NOMO-1 (cell line): ENCODE results near the gene NFASC.
A peak's percentile ranks its signal among the peaks of the same experiment; 100 is the strongest.

Source experiments
- DNase-seq, 2 experiments: peaks; one replicate each; lab custom pipeline; 2025; ENCODE audit not compliant: unreplicated experiment in 2 of 2; lab: John Stamatoyannopoulos, UW

The NFASC gene

GRCh38 chr1:204950353-204951001 lies 79.8 kb downstream of the NFASC start:
- DNase-seq, result no peak

- no peak for DNase-seq
These were observed 88.0 kb downstream of the NFASC start for GRCh38 chr1:204958317-204959307.

GRCh38 chr1:204959374-204959773 lies 88.7 kb downstream of the NFASC start:
- DNase-seq, result no peak

GRCh38 chr1:204959836-204960235 lies 89.2 kb downstream of the NFASC start:
- no peak for DNase-seq

GRCh38 chr1:204960306-204961125 lies 89.9 kb downstream of the NFASC start:
- no peak for DNase-seq

GRCh38 chr1:204961765-204962419 lies 91.2 kb downstream of the NFASC start:
- DNase-seq, result no peak

- no peak for DNase-seq
These were observed 92.3 kb downstream of the NFASC start for GRCh38 chr1:204962742-204963632.

GRCh38 chr1:204967451-204967850 lies 96.8 kb downstream of the NFASC start:
- no peak for DNase-seq

GRCh38 chr1:204968135-204968534 lies 97.5 kb downstream of the NFASC start:
- no peak for DNase-seq

- no peak for DNase-seq
These were observed 98.3 kb downstream of the NFASC start for GRCh38 chr1:204968951-204969350.

GRCh38 chr1:204970937-204971336 lies 100.3 kb downstream of the NFASC start:
- peak; percentile 28 to 35 for DNase-seq

GRCh38 chr1:204971517-204972336 lies 101.1 kb downstream of the NFASC start:
- peak in 1 of 2 experiments; percentile 49 for DNase-seq

- DNase-seq, result no peak
These were observed 101.8 kb downstream of the NFASC start for GRCh38 chr1:204972426-204972825.

GRCh38 chr1:204973449-204973848 lies 102.8 kb downstream of the NFASC start:
- DNase-seq, result no peak

GRCh38 chr1:204974327-204974726 lies 103.7 kb downstream of the NFASC start:
- DNase-seq, result no peak

- no peak for DNase-seq
These were observed 104.4 kb downstream of the NFASC start for GRCh38 chr1:204975021-204975420.

GRCh38 chr1:204975568-204976235 lies 105.0 kb downstream of the NFASC start:
- DNase-seq, result peak in 1 of 2 experiments; percentile 7

- DNase-seq, result no peak
These were observed 106.0 kb downstream of the NFASC start for GRCh38 chr1:204976646-204977045.
